IMR-90 (cell line): Measurements from ENCODE around the gene GNB2. TPM values are rescaled to one million over a fixed set of nuclear protein-coding genes. Genes with fewer than 3 reads are reported as not detected.

Source experiments
- ATAC-seq: fragments of 200-7000 bp; cut with Tn5 transposase; 2 replicates; pipeline ENCODE4 v1.9.1; 2020; ENCODE audit warnings: low read depth, mild to moderate bottlenecking, moderate library complexity
- BruUV-seq: library from RNA; stranded (reverse); fragments of 400-500 nt; replicated peaks from 2 replicates; lab custom pipeline; 2021; lab: Mats Ljungman, UMichigan
- CTCF ChIA-PET: fragments of 300-600 bp; formaldehyde crosslinking; extraction: SDS; loops from one replicate; lab custom pipeline; 2021; ENCODE audit warnings: antibody characterized with exemption; lab: Yijun Ruan, JAX
- POLR2A ChIA-PET: fragments of 300-600 bp; sonication (Branson Sonifier 250); formaldehyde crosslinking; loops from one replicate; lab custom pipeline; 2022; ENCODE audit warnings: antibody characterized with exemption; ENCODE audit not compliant: unreplicated experiment; lab: Charles Lee
- DNase-seq: peaks from one replicate; pipeline ENCODE4 v3.0.0; 2013
- H2AFZ ChIP-seq: replicated peaks from 2 replicates; pipeline ENCODE3; 2013; ENCODE audit warnings: low read length, mild to moderate bottlenecking; ENCODE audit not compliant: poor library complexity
- H2AK5ac ChIP-seq: 2 replicates; pipeline ENCODE4 v1.6.1; 2013; ENCODE audit warnings: low read depth, low read length, inconsistent platforms
- H2AK9ac ChIP-seq: replicated peaks from 2 replicates; pipeline ENCODE3; 2013; ENCODE audit warnings: mild to moderate bottlenecking, low read depth, low read length, moderate library complexity; ENCODE audit not compliant: poor library complexity
- H2BK120ac ChIP-seq: 2 replicates; pipeline ENCODE4 v1.6.1; 2013; ENCODE audit warnings: low read depth, low read length, inconsistent platforms
- H2BK15ac ChIP-seq: 3 replicates; pipeline ENCODE4 v1.6.1; 2013; ENCODE audit warnings: low read depth, low read length, inconsistent platforms
- H2BK20ac ChIP-seq: 2 replicates; pipeline ENCODE4 v1.6.1; 2013; ENCODE audit warnings: low read depth, mild to moderate bottlenecking, inconsistent platforms, low read length, moderate library complexity
- H2BK5ac ChIP-seq: 2 replicates; pipeline ENCODE4 v1.6.1; 2013; ENCODE audit warnings: mild to moderate bottlenecking, low read depth, low read length, inconsistent platforms; ENCODE audit not compliant: poor library complexity, severe bottlenecking
- H3K14ac ChIP-seq: replicated peaks from 2 replicates; pipeline ENCODE4 v1.6.1; 2013; ENCODE audit warnings: low read depth, low read length, inconsistent platforms
- H3K18ac ChIP-seq: 2 replicates; pipeline ENCODE4 v1.6.1; 2013; ENCODE audit warnings: low read depth, low read length, control low read depth
- H3K23ac ChIP-seq: 2 replicates; pipeline ENCODE4 v1.6.1; 2013; ENCODE audit warnings: low read depth, low read length, inconsistent platforms
- H3K27ac ChIP-seq: 2 replicates; pipeline ENCODE4 v1.5.1; 2013; ENCODE audit warnings: mild to moderate bottlenecking, control low read depth, low read length; ENCODE audit not compliant: insufficient read depth
- H3K27me3 ChIP-seq: 2 replicates; pipeline ENCODE4 v1.6.1; 2013; ENCODE audit warnings: low read length; ENCODE audit not compliant: control insufficient read depth, insufficient read depth
- H3K36me3 ChIP-seq: 2 replicates; pipeline ENCODE4 v1.6.1; 2013; ENCODE audit warnings: low read length, mixed read lengths; ENCODE audit not compliant: control insufficient read depth, insufficient read depth
- H3K4ac ChIP-seq: 2 replicates; pipeline ENCODE4 v1.6.1; 2013; ENCODE audit warnings: low read depth, low read length, inconsistent platforms
- H3K4me1 ChIP-seq: 2 replicates; pipeline ENCODE4 v1.6.1; 2013; ENCODE audit warnings: low read length, mixed read lengths; ENCODE audit not compliant: control insufficient read depth, insufficient read depth
- H3K4me2 ChIP-seq: 2 replicates; pipeline ENCODE4 v1.6.1; 2013; ENCODE audit warnings: low read depth, mild to moderate bottlenecking, control low read depth, low read length, moderate library complexity
- H3K4me3 ChIP-seq: 2 replicates; pipeline ENCODE4 v1.5.1; 2013; ENCODE audit warnings: low read depth, mild to moderate bottlenecking, control low read depth, low read length, moderate library complexity; ENCODE audit not compliant: insufficient read depth
- H3K56ac ChIP-seq: 2 replicates; pipeline ENCODE4 v1.6.1; 2013; ENCODE audit warnings: low read length, inconsistent platforms; ENCODE audit not compliant: insufficient read depth; ENCODE audit errors: extremely low read depth
- H3K79me1 ChIP-seq, 2 experiments: 2 replicates each; pipeline ENCODE4 v1.6.1; 2013; ENCODE audit warnings: low read length in 2 of 2, inconsistent platforms in 1 of 2, low read depth in 1 of 2
- H3K9ac ChIP-seq: 2 replicates; pipeline ENCODE4 v1.6.1; 2013; ENCODE audit warnings: low read depth, low read length, control low read depth
- H3K9me1 ChIP-seq: 2 replicates; pipeline ENCODE4 v1.6.1; 2013; ENCODE audit warnings: low read length, inconsistent platforms; ENCODE audit not compliant: insufficient read depth
- H3K9me3 ChIP-seq: 2 replicates; pipeline ENCODE4 v1.6.1; 2013; ENCODE audit warnings: low read length; ENCODE audit not compliant: control insufficient read depth, insufficient read depth
- H4K20me1 ChIP-seq: 2 replicates; pipeline ENCODE4 v1.6.1; 2013; ENCODE audit warnings: low read length, inconsistent platforms; ENCODE audit not compliant: insufficient read depth
- H4K5ac ChIP-seq: 2 replicates; pipeline ENCODE4 v1.6.1; 2013; ENCODE audit warnings: mild to moderate bottlenecking, low read depth, low read length, control low read depth
- H4K8ac ChIP-seq, 2 experiments: 2 replicates each; pipeline ENCODE4 v1.6.1; 2013; ENCODE audit warnings: low read depth in 2 of 2, low read length in 2 of 2, control low read depth in 1 of 2, inconsistent platforms in 1 of 2
- H4K91ac ChIP-seq: 2 replicates; pipeline ENCODE4 v1.6.1; 2013; ENCODE audit warnings: low read depth, low read length, inconsistent platforms; ENCODE audit not compliant: insufficient read depth
- CEBPB ChIP-seq: IDR thresholded peaks from 2 replicates; pipeline ENCODE4 v1.6.1; 2012; ENCODE audit warnings: low read depth, low read length, improper control_type of control experiment
- CHD1 ChIP-seq: IDR thresholded peaks from 2 replicates; pipeline ENCODE4 v1.6.1; 2012; ENCODE audit warnings: low read depth, low read length, improper control_type of control experiment
- MAZ ChIP-seq: IDR thresholded peaks from 2 replicates; pipeline ENCODE4 v1.6.1; 2012; ENCODE audit warnings: low read depth, mild to moderate bottlenecking, low read length, improper control_type of control experiment, moderate library complexity, borderline replicate concordance
- MXI1 ChIP-seq: IDR thresholded peaks from 2 replicates; pipeline ENCODE4 v1.6.1; 2012; ENCODE audit warnings: low read depth, mild to moderate bottlenecking, low read length, moderate library complexity, borderline replicate concordance
- NFE2L2 ChIP-seq: fragments of 150-350 bp; IDR thresholded peaks from 2 replicates; pipeline ENCODE4 v1.6.1; 2016; ENCODE audit warnings: low read depth, mild to moderate bottlenecking, low read length
- RFX5 ChIP-seq: IDR thresholded peaks from 2 replicates; pipeline ENCODE4 v1.8.0; 2012; ENCODE audit warnings: low read depth, mild to moderate bottlenecking, low read length, moderate library complexity
- SMC3 ChIP-seq: fragments of 150-350 bp; IDR thresholded peaks from 2 replicates; pipeline ENCODE4 v1.6.1; 2016; ENCODE audit warnings: low read depth, mild to moderate bottlenecking, antibody characterized with exemption, low read length, moderate library complexity
- WGBS, 2 experiments: methylation state at CpG; one replicate each; pipeline versions ENCODE4 v1.1.5 to v1.1.7; 2013; ENCODE audit warnings: missing lambda C conversion rate in 2 of 2; ENCODE audit not compliant: insufficient read length in 1 of 2; ENCODE audit errors: extremely low coverage in 2 of 2; 5-methylcytosine and 5-hydroxymethylcytosine counted together
- dilution Hi-C: fragments of 300-500 bp; cut with HindIII; formaldehyde crosslinking; loops from one replicate; pipeline ENCODE4 v1.14.3; 2018; ENCODE audit warnings: low sequenced_read_pairs; ENCODE audit not compliant: unreplicated experiment
- in situ Hi-C: fragments of 300-500 bp; cut with MboI; formaldehyde crosslinking; loops from 3 replicates; pipeline ENCODE4 v1.14.3; 2019; ENCODE audit warnings: low sequenced_read_pairs, inconsistent platforms, mixed read lengths
- intact Hi-C: fragments of 100-400 bp; cut with micrococcal nuclease; formaldehyde crosslinking; loops from 2 replicates; pipeline ENCODE4 v1.10.0; 2022
- polyA plus RNA-seq, 3 experiments: library from polyadenylated mRNA; depleted of rRNA; stranded (reverse); fragments of >200 nt; gene quantifications; 2 replicates each; pipeline ENCODE4 v1.2.3, GENCODE V29; 2012; ENCODE audit warnings: low replicate concordance in 1 of 3
- total RNA-seq: library from RNA; depleted of rRNA; stranded (reverse); fragments of >200 nt; gene quantifications from 2 replicates; pipeline ENCODE4 v1.2.3, GENCODE V29; 2012
- TF ChIP-seq, protein P1 (sequence below): fragments of 150-350 bp; IDR thresholded peaks from 2 replicates; pipeline ENCODE4 v1.6.1; 2017; ENCODE audit warnings: mild to moderate bottlenecking, antibody characterized with exemption, low read length, low read depth
- TF ChIP-seq, protein P2 (sequence below): fragments of 150-350 bp; IDR thresholded peaks from 2 replicates; pipeline ENCODE4 v1.6.1; 2016; ENCODE audit warnings: low read depth, mild to moderate bottlenecking, low read length, moderate library complexity, borderline replicate concordance

GNB2 gene
- total and polyA plus RNA-seq, 2 of the 4 experiments (the other 2 are of a cell fraction): 62.0 to 279 TPM

DNA sequence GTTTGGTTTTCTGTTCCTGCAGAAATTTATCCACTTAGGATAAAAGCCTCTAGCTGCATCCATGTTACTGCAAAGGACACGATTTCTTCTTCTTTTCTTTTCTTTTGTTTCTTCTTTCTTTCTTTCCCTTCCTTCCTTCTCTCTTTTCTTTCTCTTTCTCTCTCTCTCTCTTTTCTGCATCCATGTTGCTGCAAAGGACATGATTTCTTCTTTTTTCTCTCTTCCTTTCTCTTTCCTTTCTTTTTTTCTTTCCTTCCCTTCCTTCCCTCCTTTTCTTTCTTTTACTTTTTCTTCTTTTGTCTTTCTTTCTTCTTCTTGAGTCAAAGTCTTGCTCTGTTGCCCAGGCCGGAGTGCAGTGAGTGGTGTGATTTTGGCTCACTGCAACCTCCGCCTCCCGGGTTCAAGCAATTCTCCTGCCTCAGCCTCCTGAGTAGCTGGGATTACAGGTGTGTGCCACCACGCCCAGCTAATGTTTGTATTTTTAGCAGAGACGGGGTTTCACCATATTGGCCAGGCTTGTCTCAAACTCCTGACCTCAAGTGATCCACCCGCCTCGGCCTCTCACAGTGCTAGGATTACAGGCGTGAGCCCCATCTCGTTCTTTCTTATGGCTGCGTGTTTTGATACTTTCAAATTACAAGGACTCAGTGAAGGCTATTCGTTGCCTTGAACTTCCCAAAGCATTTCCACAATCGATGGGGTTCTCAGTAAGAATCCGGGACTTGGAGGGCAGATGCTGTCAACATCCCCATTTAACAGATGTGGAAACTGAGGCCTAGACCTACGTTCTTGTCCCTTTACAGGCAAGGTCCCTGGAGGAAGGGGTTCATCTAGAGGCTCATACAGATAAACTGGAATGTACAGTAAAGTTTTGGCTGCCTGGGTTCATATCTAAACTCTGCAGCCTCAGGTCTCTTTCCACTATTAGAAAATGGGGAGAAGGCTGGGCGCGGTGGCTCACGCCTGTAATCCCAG is 1.9 kb upstream of the GNB2 start (continued):
- TF ChIP-seq MAZ: no peak

DNA sequence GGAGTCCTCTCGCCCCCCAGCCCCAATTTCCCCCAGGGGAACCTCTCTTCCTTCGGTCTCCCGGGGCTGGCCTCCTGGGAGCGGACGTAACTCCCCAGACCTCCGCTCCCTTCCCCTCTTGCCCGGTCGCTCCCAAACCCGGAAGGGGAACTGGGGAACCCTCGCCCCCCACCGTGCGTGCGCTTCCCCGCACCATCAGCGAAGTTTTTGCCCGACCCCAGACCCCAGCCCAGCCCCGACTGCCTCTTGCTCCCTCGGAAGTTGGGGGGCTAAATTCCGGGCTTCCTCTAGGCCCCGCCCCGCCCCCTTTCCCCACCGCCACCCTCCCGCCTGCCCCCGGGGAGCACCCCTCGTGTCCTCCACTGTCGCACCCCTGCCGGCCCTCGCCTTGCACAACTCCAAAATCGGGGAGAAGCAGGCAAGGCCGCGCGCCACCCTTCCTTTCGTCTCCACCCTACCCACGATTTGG is 436 bp downstream of the GNB2 start:
- H3K27me3 ChIP-seq: no peaks in the 10 kb centered on the region
- H3K4me1 ChIP-seq: peaks cover 4% of the 10 kb centered on the region; the same call in 1 of the 2 replicates
- no peak for DNase-seq
- H2AK5ac ChIP-seq: peak overlapping the region; percentile 94
- BruUV-seq: no TSS peak
- H3K4ac ChIP-seq: peak overlapping the region; percentile 94
- peak overlapping the region; percentile 90 for H3K9ac ChIP-seq
- peak overlapping the region; percentile 100 for H2AFZ ChIP-seq
- peak overlapping the region; percentile 97 for H3K14ac ChIP-seq
- H3K18ac ChIP-seq: peak overlapping the region; percentile 10; the same call in 1 of the 2 replicates
- 0 out of 2 replicates have a peak overlapping the region, but pooled peaks have one; percentile 24 for H4K5ac ChIP-seq
- in situ Hi-C loops (loop anchor here (10.0 kb wide), 1 partner anchor 199 kb away; the partner anchor contains the start of gene TSC22D4), dilution Hi-C loops (no loop called here), intact Hi-C loops (loop anchor here (1.0 to 2.0 kb wide), 3 partner anchors 61 to 88 kb away; partner anchors contain the start of genes FBXO24, LRCH4, MOSPD3 and PCOLCE)
- peak overlapping the region; percentile 90 for H2BK5ac ChIP-seq
- 0 out of 2 replicates have a peak, but pooled peaks cover 2% of the 10 kb centered on the region for H3K9me1 ChIP-seq
- 4% methylated on average over 4 of the region's 34 CpGs; no CpG with 5 or more reads in 1 of the 2 experiments for WGBS, 2 experiments
- H4K91ac ChIP-seq: peak overlapping the region; percentile 82
- TF ChIP-seq, protein P1, sequence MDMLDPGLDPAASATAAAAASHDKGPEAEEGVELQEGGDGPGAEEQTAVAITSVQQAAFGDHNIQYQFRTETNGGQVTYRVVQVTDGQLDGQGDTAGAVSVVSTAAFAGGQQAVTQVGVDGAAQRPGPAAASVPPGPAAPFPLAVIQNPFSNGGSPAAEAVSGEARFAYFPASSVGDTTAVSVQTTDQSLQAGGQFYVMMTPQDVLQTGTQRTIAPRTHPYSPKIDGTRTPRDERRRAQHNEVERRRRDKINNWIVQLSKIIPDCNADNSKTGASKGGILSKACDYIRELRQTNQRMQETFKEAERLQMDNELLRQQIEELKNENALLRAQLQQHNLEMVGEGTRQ: no peak
- TF ChIP-seq NFE2L2 (no peak), SMC3 (no peak), RFX5 (no peak), CEBPB (no peak), CHD1 (no peak), MXI1 (no peak)
- TF ChIP-seq, protein P2, sequence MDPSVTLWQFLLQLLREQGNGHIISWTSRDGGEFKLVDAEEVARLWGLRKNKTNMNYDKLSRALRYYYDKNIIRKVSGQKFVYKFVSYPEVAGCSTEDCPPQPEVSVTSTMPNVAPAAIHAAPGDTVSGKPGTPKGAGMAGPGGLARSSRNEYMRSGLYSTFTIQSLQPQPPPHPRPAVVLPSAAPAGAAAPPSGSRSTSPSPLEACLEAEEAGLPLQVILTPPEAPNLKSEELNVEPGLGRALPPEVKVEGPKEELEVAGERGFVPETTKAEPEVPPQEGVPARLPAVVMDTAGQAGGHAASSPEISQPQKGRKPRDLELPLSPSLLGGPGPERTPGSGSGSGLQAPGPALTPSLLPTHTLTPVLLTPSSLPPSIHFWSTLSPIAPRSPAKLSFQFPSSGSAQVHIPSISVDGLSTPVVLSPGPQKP: no peak
- peak overlapping the region; percentile 83 for H3K4me2 ChIP-seq
- peaks cover 10 to 29% of the 10 kb centered on the region in 2 experiments for H3K79me1 ChIP-seq
- H2BK120ac ChIP-seq: peak overlapping the region; percentile 54; the same call in 1 of the 2 replicates
- peak; percentile 2 for ATAC-seq
- H3K36me3 ChIP-seq: peaks cover 24% of the 10 kb centered on the region
- no peaks in the 10 kb centered on the region for H3K9me3 ChIP-seq
- H4K20me1 ChIP-seq: peaks cover 33% of the 10 kb centered on the region
- H3K27ac ChIP-seq: peak overlapping the region; percentile 97
- ChIA-PET POLR2A (no interaction called here), CTCF (no interaction called here)
- H2AK9ac ChIP-seq: peak overlapping the region; percentile 97
- peak overlapping the region; percentile 78 for H3K56ac ChIP-seq
- peak overlapping the region; percentile 92; the same call in 1 of the 2 replicates for H3K23ac ChIP-seq
- peak overlapping the region; percentile 85 for H3K4me3 ChIP-seq
- no peak overlapping the region for H2BK20ac ChIP-seq
- peak overlapping the region; percentile 70 to 74; a peak in 3 of 4 replicates for H4K8ac ChIP-seq
- no peak overlapping the region for H2BK15ac ChIP-seq
